ENCODE results near the gene MARK4. TPM values are rescaled to one million over a fixed set of nuclear protein-coding genes. Genes with fewer than 3 reads are reported as not detected.

The MARK4 gene
- polyA plus RNA-seq, 1 experiment: 17.1 TPM

DNA sequence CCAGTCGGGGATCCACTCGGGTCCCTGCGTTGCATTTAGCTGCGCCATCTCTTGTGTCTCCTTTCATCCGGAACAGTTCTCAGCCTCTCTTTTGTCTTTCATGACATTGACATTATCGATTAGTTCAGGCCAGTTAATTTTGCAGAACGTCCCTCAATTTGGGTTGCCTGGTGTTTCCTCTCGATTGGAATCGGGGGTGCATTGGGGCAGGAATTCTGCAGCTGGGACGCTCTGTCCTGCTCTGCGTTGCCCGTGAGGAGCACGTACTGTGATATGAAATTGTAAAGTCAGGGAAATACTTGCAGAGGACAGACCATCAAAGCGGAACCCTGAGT, 22.4 kb downstream of the MARK4 start:
- CTCF ChIA-PET: interaction anchor here (0.6 to 0.9 kb wide), 2 partner anchors 65 to 127 kb away, joined by 3 read pairs; no protein-coding TSS in a partner anchor
- Histone ChIP-seq H3K4me3 (ENCODE audit: low read depth, low read length) (no peak overlapping the region), H3K36me3 (ENCODE audit: control insufficient read depth, insufficient read depth, low read length) (peaks cover 33% of the 10 kb centered on the region), H3K27me3 (ENCODE audit: control insufficient read depth, insufficient read depth, low read length) (no peaks in the 10 kb centered on the region)
- POLR2A ChIA-PET: no interaction called here
- TF ChIP-seq, protein P1, sequence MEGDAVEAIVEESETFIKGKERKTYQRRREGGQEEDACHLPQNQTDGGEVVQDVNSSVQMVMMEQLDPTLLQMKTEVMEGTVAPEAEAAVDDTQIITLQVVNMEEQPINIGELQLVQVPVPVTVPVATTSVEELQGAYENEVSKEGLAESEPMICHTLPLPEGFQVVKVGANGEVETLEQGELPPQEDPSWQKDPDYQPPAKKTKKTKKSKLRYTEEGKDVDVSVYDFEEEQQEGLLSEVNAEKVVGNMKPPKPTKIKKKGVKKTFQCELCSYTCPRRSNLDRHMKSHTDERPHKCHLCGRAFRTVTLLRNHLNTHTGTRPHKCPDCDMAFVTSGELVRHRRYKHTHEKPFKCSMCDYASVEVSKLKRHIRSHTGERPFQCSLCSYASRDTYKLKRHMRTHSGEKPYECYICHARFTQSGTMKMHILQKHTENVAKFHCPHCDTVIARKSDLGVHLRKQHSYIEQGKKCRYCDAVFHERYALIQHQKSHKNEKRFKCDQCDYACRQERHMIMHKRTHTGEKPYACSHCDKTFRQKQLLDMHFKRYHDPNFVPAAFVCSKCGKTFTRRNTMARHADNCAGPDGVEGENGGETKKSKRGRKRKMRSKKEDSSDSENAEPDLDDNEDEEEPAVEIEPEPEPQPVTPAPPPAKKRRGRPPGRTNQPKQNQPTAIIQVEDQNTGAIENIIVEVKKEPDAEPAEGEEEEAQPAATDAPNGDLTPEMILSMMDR (IDR thresholded peaks at IDR 0.05; ENCODE audit: insufficient read depth, low read depth, low read length): no peak
- DNase-seq (ENCODE audit: low read depth): no peak

DNA sequence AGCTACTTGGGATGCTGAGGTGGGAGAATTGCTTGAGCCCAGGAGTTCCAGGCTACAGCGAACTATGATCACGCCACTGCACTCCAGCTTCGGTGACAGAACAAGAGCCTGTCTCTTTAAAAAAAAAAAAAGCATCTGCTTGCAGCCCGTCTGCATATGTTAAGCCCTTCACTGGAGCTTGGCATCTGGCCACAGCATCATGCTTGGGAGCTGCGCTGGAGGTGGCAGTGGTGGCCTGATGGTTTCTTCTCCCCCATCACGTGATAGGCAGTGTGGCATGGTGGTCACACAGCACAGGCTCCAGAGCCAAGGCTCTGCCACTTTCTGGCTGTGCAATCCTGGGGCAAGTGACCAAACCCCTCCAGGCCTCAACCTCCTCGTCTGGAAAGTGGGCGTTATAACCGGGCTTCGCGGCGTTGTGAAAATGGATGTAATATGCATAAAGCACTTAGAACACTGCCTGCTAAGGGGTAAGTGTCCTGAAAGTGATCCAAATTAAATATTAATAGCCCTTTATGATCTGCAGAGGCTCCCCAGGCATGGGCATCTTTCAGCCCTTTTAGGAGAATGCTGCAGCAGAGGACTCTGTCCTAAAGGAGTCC, 24.4 kb downstream of the MARK4 start:
- CTCF ChIA-PET: interaction anchor here (1.0 kb wide), 1 partner anchor 13 kb away, joined by 4 read pairs; no protein-coding TSS in a partner anchor
- DNase-seq (ENCODE audit: low read depth): no peak
- H3K36me3 ChIP-seq (ENCODE audit: control insufficient read depth, insufficient read depth, low read length): peaks cover 28% of the 10 kb centered on the region
- no peaks in the 10 kb centered on the region for H3K27me3 ChIP-seq (ENCODE audit: control insufficient read depth, insufficient read depth, low read length)
- H3K4me3 ChIP-seq (ENCODE audit: low read depth, low read length): no peak overlapping the region
- TF ChIP-seq, protein P1 (IDR thresholded peaks at IDR 0.05; ENCODE audit: insufficient read depth, low read depth, low read length): no peak
- POLR2A ChIA-PET: no interaction called here

DNA sequence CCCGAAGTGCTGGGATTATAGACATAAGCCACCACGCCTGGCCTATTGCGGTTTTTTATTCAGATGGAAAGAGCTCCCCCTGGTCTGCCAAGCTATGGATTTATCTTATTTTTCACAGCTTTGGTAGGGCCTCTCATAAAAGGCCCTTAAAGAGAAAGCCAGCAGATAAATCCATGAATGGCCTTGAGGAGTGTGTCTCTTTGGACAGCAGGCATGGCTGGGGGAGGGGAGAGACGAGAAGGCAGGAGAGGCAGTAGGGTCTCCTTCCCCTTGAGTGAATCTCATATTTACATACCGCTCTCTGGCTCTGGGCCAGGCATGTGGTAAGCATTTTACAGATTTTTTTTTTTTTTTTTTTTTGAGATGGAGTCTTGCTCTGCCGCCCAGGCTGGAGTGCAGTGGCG, 25.2 kb downstream of the MARK4 start:
- Histone ChIP-seq H3K27me3 (ENCODE audit: control insufficient read depth, insufficient read depth, low read length) (no peaks in the 10 kb centered on the region), H3K36me3 (ENCODE audit: control insufficient read depth, insufficient read depth, low read length) (peaks cover 26% of the 10 kb centered on the region), H3K4me3 (ENCODE audit: low read depth, low read length) (no peak overlapping the region)
- DNase-seq (ENCODE audit: low read depth): no peak
- TF ChIP-seq, protein P1 (IDR thresholded peaks at IDR 0.05; ENCODE audit: insufficient read depth, low read depth, low read length): no peak
- ChIA-PET POLR2A (no interaction called here), CTCF (interaction anchor here (0.7 to 1.0 kb wide), 2 partner anchors 12 to 322 kb away, joined by 3 to 4 read pairs; no protein-coding TSS in a partner anchor)

DNA sequence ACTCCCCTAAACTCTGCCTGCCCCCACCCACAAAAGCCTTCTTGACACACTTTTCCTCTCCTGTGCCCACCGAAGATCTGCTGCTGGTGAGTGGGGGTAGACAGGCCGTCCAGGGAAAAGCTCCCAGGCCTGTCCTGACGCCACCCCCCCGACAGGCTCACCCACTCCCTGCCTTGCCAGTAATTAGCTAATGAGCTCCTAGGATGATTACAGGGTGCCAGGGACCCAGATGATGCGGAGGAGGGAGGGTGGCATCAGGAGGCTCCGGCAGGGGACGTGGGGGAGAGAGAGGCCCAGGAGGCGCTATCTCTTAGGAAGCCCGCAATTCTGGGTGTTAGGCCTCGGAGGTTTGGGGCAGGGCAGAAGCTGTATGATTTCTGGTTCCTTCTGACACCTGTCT, 27.0 kb downstream of the MARK4 start:
- Histone ChIP-seq H3K27me3 (ENCODE audit: control insufficient read depth, insufficient read depth, low read length) (no peaks in the 10 kb centered on the region), H3K4me3 (ENCODE audit: low read depth, low read length) (no peak overlapping the region), H3K36me3 (ENCODE audit: control insufficient read depth, insufficient read depth, low read length) (peaks cover 22% of the 10 kb centered on the region)
- TF ChIP-seq, protein P1 (IDR thresholded peaks at IDR 0.05; ENCODE audit: insufficient read depth, low read depth, low read length): no peak
- CTCF ChIA-PET: interaction anchor here (0.7 kb wide), 1 partner anchor 18 kb away, joined by 3 read pairs; no protein-coding TSS in a partner anchor
- DNase-seq (ENCODE audit: low read depth): no peak
- POLR2A ChIA-PET: no interaction called here

DNA sequence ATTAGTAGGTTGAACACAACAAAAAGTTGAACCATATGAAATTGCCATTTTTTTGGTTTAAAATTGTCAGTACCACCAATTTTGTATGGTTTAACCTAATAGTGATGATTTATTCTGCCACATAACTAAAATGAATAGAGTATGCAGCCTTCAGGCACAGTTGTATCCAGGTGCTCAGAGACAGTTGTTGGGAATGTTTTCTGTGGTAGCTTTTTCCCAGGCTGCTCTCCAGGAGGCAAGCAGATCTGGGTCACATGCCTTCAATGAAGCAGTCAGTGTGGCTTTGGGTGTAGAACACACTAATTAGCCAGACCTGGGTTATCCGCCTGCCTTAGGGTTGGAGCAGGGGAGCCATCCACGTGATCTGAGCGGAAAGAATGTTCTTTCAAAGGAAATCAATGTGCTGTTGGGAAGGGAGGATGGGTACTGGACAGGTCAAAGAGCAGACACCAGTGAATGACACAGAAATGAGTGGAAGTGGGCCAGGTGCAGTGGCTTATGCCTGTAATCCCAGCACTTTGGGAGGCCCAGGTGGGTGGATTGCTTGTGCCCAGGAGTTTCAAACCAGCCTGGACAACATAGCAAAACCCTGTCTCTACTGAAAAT, 28.6 kb downstream of the MARK4 start:
- TF ChIP-seq, protein P1 (IDR thresholded peaks at IDR 0.05; ENCODE audit: insufficient read depth, low read depth, low read length): no peak
- DNase-seq (ENCODE audit: low read depth): no peak
- CTCF ChIA-PET: no interaction called here

More for the DNA sequence above, 28.6 kb downstream of the MARK4 start:
- Histone ChIP-seq H3K36me3 (ENCODE audit: control insufficient read depth, insufficient read depth, low read length) (peaks cover 18% of the 10 kb centered on the region), H3K4me3 (ENCODE audit: low read depth, low read length) (no peak overlapping the region), H3K27me3 (ENCODE audit: control insufficient read depth, insufficient read depth, low read length) (no peaks in the 10 kb centered on the region)
- POLR2A ChIA-PET: no interaction called here
